Lung (tissue), 12 donors: ENCODE measurements around the gene FAM219A. TPM values are rescaled to one million over a fixed set of nuclear protein-coding genes. Genes with fewer than 3 reads are reported as not detected.

Experiments
- ATAC-seq: fragments of 200-7000 bp; cut with Tn5 transposase; one replicate; pipeline ENCODE4 v1.9.1; 2020; ENCODE audit warnings: moderate number of reproducible peaks; ENCODE audit not compliant: insufficient read depth, low FRiP score
- DNase-seq, 3 donors: peaks; one replicate each; pipeline ENCODE4 v3.0.0-alpha.2; 2013 to 2017
- H3K27ac ChIP-seq, 2 donors: one replicate each; pipeline ENCODE4 v1.5.1; 2013; ENCODE audit warnings: mild to moderate bottlenecking in 2 of 2, moderate library complexity in 2 of 2, control low read depth in 1 of 2, inconsistent platforms in 1 of 2, low read depth in 1 of 2, low read length in 1 of 2
- H3K27me3 ChIP-seq, 3 donors: one replicate each; pipeline ENCODE4 v1.5.1; 2013; ENCODE audit warnings: low read length in 2 of 3; ENCODE audit not compliant: control insufficient read depth in 3 of 3, insufficient read depth in 3 of 3
- H3K36me3 ChIP-seq, 4 donors: one replicate each; pipeline ENCODE4 v1.5.1; 2013; ENCODE audit warnings: low read length in 4 of 4, mild to moderate bottlenecking in 1 of 4, moderate library complexity in 1 of 4; ENCODE audit not compliant: control insufficient read depth in 4 of 4, insufficient read depth in 4 of 4
- H3K4me1 ChIP-seq, 5 donors: one replicate each; pipeline ENCODE4 v1.5.1; 2013; ENCODE audit warnings: low read length in 5 of 5, mild to moderate bottlenecking in 2 of 5, moderate library complexity in 1 of 5; ENCODE audit not compliant: control insufficient read depth in 5 of 5, insufficient read depth in 5 of 5
- H3K4me3 ChIP-seq: one replicate; pipeline ENCODE4 v1.5.1; 2013; ENCODE audit warnings: mild to moderate bottlenecking, control low read depth, moderate library complexity
- H3K9ac ChIP-seq, 2 donors: one replicate each; pipeline ENCODE4 v1.5.1; 2013; ENCODE audit warnings: low read length in 2 of 2, control low read depth in 1 of 2; ENCODE audit not compliant: insufficient read depth in 1 of 2
- H3K9me3 ChIP-seq, 4 donors: one replicate each; pipeline ENCODE4 v1.5.1; 2013; ENCODE audit warnings: low read length in 3 of 4, mild to moderate bottlenecking in 1 of 4, moderate library complexity in 1 of 4; ENCODE audit not compliant: control insufficient read depth in 4 of 4, insufficient read depth in 3 of 4
- WGBS, 2 donors: extraction: QIAGEN DNeasy Blood & Tissue Kit; methylation state at CpG; one replicate each; pipeline ENCODE4 v1.1.7; 2013; 5-methylcytosine and 5-hydroxymethylcytosine counted together
- polyA plus RNA-seq, 2 donors: library from polyadenylated mRNA; stranded (reverse); fragments of 200-250 nt; gene quantifications; one replicate each; pipeline ENCODE4 v1.2.1, GENCODE V29; 2013
- total RNA-seq, 2 donors: library from RNA; depleted of rRNA in 1 of 2; stranded (reverse); fragments of >200 nt in 1 of 2; gene quantifications; one replicate each; pipeline ENCODE4 v1.2.1, GENCODE V29; 2014 to 2021
- TF ChIP-seq, protein P1 (sequence below): IDR thresholded peaks from 2 replicates; pipeline ENCODE4 v1.5.1; 2012; ENCODE audit warnings: mild to moderate bottlenecking; ENCODE audit errors: control extremely low read depth, extremely low read depth
- donor health status: control.
- donor health status: control.
- donor health status: Bipolar disorder and iron deficiency.
- donor health status: healthy.
- donor health status: DM: yes; HTN: yes; CAD: no.

The FAM219A gene
- total and polyA plus RNA-seq, 4 donors, result 8.5 to 28.3 (median 13.3) TPM

DNA sequence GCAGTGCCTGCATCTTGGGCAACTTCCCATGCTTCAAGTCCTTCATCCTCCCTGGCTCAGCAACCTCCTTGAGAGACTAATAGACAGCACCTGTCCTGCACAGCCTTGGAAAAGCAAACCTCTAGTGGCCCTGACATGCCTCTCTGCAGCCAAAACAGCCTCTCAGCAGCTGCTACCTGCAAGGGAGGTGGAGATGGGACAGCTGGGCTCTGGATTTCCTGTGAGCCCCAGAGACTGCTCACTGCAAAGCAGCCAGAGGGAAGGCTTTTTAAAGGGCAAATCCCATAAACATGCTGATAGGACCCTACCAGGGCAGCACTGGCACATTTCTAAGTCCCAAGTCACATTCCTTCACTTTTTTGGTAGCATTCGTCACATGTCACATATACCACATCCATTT lies 50.2 kb downstream of the FAM219A start:
- H3K36me3 ChIP-seq, result peaks cover 0 to 16% (median 4%) of the 10 kb centered on the region in 4 donors
- H3K9me3 ChIP-seq, result no peaks in the 10 kb centered on the region
- H3K4me1 ChIP-seq, result no peaks in the 10 kb centered on the region
- H3K9ac ChIP-seq, result no peak overlapping the region
- TF ChIP-seq, protein P1, sequence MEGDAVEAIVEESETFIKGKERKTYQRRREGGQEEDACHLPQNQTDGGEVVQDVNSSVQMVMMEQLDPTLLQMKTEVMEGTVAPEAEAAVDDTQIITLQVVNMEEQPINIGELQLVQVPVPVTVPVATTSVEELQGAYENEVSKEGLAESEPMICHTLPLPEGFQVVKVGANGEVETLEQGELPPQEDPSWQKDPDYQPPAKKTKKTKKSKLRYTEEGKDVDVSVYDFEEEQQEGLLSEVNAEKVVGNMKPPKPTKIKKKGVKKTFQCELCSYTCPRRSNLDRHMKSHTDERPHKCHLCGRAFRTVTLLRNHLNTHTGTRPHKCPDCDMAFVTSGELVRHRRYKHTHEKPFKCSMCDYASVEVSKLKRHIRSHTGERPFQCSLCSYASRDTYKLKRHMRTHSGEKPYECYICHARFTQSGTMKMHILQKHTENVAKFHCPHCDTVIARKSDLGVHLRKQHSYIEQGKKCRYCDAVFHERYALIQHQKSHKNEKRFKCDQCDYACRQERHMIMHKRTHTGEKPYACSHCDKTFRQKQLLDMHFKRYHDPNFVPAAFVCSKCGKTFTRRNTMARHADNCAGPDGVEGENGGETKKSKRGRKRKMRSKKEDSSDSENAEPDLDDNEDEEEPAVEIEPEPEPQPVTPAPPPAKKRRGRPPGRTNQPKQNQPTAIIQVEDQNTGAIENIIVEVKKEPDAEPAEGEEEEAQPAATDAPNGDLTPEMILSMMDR, result no peak
- DNase-seq, result no peak
- no peaks in the 10 kb centered on the region for H3K27me3 ChIP-seq
- no peak overlapping the region for H3K27ac ChIP-seq
- 96 to 100% methylated on average over 1 of the region's 1 CpG for WGBS, 2 donors
- no peak for ATAC-seq
- H3K4me3 ChIP-seq, result no peak overlapping the region

DNA sequence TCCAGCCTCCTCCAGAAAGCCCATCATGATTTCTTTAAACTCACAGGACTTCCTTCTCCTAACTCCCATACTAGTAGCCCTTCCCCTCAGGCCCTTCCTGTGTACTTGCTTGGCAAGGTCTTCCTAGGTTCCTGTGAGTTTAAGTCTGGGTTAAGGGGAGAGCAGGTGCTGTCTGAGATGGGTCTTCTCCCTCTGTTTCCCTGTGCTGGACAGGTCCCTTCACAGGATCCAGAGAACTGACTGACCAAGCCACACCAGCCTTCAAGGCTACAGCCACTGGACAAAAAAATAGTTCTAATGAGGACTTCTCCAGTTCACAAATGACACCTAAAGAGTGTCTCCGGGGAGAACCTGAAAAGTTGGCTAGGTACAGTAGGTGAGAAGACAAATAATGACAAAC lies 52.2 kb downstream of the FAM219A start:
- no peak overlapping the region for H3K27ac ChIP-seq
- no peak for ATAC-seq
- H3K9ac ChIP-seq, result no peak overlapping the region
- no peaks in the 10 kb centered on the region for H3K27me3 ChIP-seq
- no peak for DNase-seq
- 74 to 84% methylated on average over 1 of the region's 1 CpG for WGBS, 2 donors
- TF ChIP-seq, protein P1, result no peak
- H3K4me3 ChIP-seq, result no peak overlapping the region
- H3K36me3 ChIP-seq, result peaks cover 4 to 32% (median 5%) of the 10 kb centered on the region in 4 donors
- H3K4me1 ChIP-seq, result no peaks in the 10 kb centered on the region
- no peaks in the 10 kb centered on the region for H3K9me3 ChIP-seq

DNA sequence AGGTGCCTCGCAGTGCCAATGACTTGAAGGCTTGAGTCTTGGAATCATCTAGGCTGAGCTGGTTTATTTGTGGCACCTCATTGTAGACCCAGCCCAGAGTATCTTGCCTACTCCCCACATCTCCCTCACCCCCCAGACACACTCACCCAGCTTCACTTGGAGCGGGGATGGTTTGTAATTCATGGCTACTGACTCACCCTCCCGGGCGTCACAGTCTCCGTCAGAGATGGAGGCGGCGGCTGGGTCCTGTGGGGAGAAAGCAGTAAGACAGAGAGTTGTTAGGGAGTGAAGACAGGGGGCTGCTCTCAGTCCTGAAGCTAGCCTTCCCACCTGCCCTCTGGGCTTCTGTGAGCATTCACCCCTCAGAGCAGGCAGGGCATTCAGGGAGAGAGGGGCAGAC lies 52.7 kb downstream of the FAM219A start:
- no peaks in the 10 kb centered on the region for H3K27me3 ChIP-seq
- ATAC-seq, result no peak
- DNase-seq, result no peak
- H3K4me1 ChIP-seq, result no peaks in the 10 kb centered on the region
- H3K9me3 ChIP-seq, result no peaks in the 10 kb centered on the region
- WGBS, 2 donors, result 93 to 96% methylated on average over 7 of the region's 7 CpGs
- H3K36me3 ChIP-seq, result peaks cover 4 to 37% (median 5%) of the 10 kb centered on the region in 4 donors
- H3K9ac ChIP-seq, result no peak overlapping the region
- TF ChIP-seq, protein P1, result no peak
- no peak overlapping the region for H3K4me3 ChIP-seq
- H3K27ac ChIP-seq, result no peak overlapping the region
